Colonic mucosa (tissue), 4 donors: ENCODE measurements around the gene RBM11. TPM values are rescaled to one million over a fixed set of nuclear protein-coding genes. Genes with fewer than 3 reads are reported as not detected.

Experiments used
- DNase-seq: peaks from one replicate; pipeline ENCODE4 v3.0.0-alpha.2; 2020
- H3K27ac ChIP-seq: fragments of 200-600 bp; one replicate; pipeline ENCODE4 v1.8.0; 2021
- H3K27me3 ChIP-seq: fragments of 200-600 bp; one replicate; pipeline ENCODE4 v1.8.0; 2021
- H3K36me3 ChIP-seq: fragments of 200-600 bp; one replicate; pipeline ENCODE4 v1.8.0; 2021
- H3K4me1 ChIP-seq: fragments of 200-600 bp; one replicate; pipeline ENCODE4 v1.8.0; 2021; ENCODE audit warnings: mild to moderate bottlenecking
- H3K4me3 ChIP-seq: fragments of 200-600 bp; one replicate; pipeline ENCODE4 v1.8.0; 2021
- H3K9ac ChIP-seq, 2 donors: one replicate each; pipeline ENCODE4 v1.7.0; 2013; ENCODE audit warnings: control low read depth in 2 of 2, low read depth in 2 of 2, low read length in 2 of 2
- H3K9me3 ChIP-seq: fragments of 200-600 bp; one replicate; pipeline ENCODE4 v1.8.0; 2021
- intact Hi-C: fragments of 100-400 bp; cut with DNase I; formaldehyde crosslinking; loops from one replicate; pipeline ENCODE4 v1.14.1; 2022
- total RNA-seq, 2 donors: library from RNA; stranded (reverse); fragmentation: NEBNext Ultra II Directional in 1 of 2; extraction: Animal tissue kit (Norgen Biotek cat#: 25700) in 1 of 2; gene quantifications; one replicate each; pipeline ENCODE4 v1.2.1, GENCODE V29; 2021
- TF ChIP-seq, protein P1 (sequence below): fragments of 200-600 bp; IDR thresholded peaks from one replicate; pipeline ENCODE4 v1.8.0; 2022; ENCODE audit warnings: antibody characterized with exemption, mild to moderate bottlenecking
- donor health status: healthy.
- donor health status: DM: no; HTN: no; CAD: no.
- donor health status: DM: no; HTN: no; CAD: no.

The RBM11 gene
- total RNA-seq, 2 donors from 2014 or later, result 0.69 to 1.3 TPM

DNA sequence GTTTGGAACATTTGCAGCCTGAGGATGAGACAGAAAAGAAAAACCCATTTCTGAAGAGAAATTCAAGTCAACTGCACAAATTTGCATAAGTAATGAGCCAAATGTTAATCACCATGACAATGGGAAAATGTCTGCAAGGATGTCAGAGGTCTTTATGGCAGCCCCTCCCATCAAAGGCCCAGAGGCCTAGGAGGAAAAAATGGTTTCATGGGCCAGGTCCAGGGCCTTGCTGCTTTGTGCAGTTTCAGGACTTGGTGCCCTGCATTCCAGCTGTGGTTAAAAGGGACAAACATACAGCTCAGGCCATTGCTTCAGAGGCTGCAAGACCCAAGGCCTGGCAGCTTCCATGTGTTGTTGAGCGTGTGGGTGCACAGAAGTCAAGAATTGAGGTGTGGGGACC lies 13.4 kb downstream of the RBM11 start:
- TF ChIP-seq, protein P1, sequence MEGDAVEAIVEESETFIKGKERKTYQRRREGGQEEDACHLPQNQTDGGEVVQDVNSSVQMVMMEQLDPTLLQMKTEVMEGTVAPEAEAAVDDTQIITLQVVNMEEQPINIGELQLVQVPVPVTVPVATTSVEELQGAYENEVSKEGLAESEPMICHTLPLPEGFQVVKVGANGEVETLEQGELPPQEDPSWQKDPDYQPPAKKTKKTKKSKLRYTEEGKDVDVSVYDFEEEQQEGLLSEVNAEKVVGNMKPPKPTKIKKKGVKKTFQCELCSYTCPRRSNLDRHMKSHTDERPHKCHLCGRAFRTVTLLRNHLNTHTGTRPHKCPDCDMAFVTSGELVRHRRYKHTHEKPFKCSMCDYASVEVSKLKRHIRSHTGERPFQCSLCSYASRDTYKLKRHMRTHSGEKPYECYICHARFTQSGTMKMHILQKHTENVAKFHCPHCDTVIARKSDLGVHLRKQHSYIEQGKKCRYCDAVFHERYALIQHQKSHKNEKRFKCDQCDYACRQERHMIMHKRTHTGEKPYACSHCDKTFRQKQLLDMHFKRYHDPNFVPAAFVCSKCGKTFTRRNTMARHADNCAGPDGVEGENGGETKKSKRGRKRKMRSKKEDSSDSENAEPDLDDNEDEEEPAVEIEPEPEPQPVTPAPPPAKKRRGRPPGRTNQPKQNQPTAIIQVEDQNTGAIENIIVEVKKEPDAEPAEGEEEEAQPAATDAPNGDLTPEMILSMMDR, result no peak
- H3K4me3 ChIP-seq, result no peak overlapping the region
- intact Hi-C loops, result no loop called here

DNA sequence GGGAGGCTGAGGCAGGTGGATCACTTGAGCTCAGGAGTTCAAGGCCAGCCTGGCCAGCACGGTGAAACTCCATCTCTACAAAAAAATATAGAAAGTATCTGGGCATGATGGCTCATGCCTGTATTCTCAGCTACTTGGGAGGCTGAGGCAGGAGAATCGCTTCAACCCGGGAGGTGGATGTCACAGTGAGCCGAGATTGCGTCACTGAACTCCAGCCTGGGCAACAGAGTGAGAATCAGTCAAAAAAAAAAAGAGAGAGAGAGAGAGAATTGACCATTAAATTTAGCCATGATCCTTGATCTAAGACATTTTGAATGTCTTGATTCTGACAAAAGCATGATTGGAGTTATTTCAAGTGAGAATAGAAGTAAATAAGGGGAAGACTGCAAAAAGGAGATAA lies 19.1 kb downstream of the RBM11 start:
- Histone ChIP-seq H3K27me3 (no peaks in the 10 kb centered on the region), H3K9me3 (no peaks in the 10 kb centered on the region), H3K27ac (no peak overlapping the region), H3K9ac (no peak overlapping the region), H3K4me1 (no peaks in the 10 kb centered on the region), H3K36me3 (no peaks in the 10 kb centered on the region), H3K4me3 (no peak overlapping the region)
- intact Hi-C loops, result no loop called here
- DNase-seq, result no peak
- TF ChIP-seq, protein P1, result no peak

More for the DNA sequence above, 13.4 kb downstream of the RBM11 start:
- Histone ChIP-seq H3K4me1 (no peaks in the 10 kb centered on the region), H3K27ac (no peak overlapping the region), H3K9ac (no peak overlapping the region), H3K9me3 (no peaks in the 10 kb centered on the region), H3K36me3 (no peaks in the 10 kb centered on the region), H3K27me3 (no peaks in the 10 kb centered on the region)
- DNase-seq, result no peak

DNA sequence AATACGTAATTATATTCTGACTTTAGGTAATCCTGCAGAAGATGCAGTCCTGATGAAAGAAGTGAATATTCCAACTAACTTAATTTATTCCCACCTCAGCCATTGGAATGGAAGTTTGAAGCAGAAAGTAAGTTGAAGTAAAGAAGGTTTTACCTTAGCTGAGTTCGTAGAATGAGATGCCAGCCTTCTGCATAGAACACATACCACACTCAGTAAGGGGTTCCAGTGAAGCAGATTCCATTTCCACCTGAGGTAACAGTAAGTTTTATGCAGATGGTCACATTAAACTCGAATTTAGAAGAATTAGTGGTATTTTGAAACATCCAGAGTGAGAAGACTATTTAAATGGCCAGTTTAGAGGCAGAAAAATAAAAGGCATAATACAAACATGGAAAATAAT lies 20.2 kb downstream of the RBM11 start:
- no peak for DNase-seq
- no peak overlapping the region for H3K4me3 ChIP-seq
- H3K27me3 ChIP-seq, result no peaks in the 10 kb centered on the region
- no peaks in the 10 kb centered on the region for H3K9me3 ChIP-seq
- H3K4me1 ChIP-seq, result no peaks in the 10 kb centered on the region
- no peak overlapping the region for H3K27ac ChIP-seq
- no peak overlapping the region for H3K9ac ChIP-seq
- H3K36me3 ChIP-seq, result no peaks in the 10 kb centered on the region
- TF ChIP-seq, protein P1, result no peak
- intact Hi-C loops, result no loop called here

DNA sequence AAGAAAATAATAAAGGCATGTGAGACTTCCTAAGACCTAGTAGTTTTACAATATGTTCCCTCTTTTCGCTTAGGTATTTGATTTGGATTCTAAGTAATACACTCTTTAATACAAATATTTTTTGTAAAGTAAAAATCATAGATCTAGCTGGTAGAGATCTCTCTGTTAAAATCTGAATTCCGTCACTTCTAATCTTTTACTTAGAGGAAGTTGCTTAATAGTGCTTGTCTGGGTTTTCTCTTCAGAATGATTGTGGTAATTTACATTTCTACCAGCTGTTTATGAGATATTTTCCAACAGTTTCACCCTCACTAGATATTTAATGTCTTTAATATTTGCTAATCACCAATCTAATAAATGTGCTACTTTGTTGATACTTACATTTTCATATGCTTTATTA lies 23.3 kb downstream of the RBM11 start:
- H3K4me1 ChIP-seq, result no peaks in the 10 kb centered on the region
- H3K9me3 ChIP-seq, result no peaks in the 10 kb centered on the region
- no peak overlapping the region for H3K4me3 ChIP-seq
- TF ChIP-seq, protein P1, result no peak
- no peak overlapping the region for H3K9ac ChIP-seq
- H3K27me3 ChIP-seq, result no peaks in the 10 kb centered on the region
- H3K36me3 ChIP-seq, result no peaks in the 10 kb centered on the region
- H3K27ac ChIP-seq, result no peak overlapping the region
- DNase-seq, result no peak
- intact Hi-C loops, result no loop called here

DNA sequence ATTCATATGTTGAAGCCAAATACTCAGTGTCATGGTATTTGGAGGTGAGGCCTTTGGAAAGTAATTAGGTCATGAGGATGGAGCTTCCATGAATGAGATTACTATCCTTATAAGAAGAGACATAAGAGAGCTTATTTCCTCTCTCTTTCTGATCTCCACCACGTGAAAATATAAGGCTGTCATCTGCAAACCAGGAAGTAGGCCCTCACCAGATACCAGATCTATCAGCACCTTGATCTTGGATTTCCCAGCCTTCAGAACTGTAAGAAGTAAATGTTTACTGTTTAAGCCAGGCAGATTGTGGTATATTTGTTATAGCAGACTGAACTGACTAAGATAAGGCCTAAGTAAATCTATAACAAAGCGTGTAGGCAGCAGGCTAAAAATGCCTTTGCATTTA lies 25.3 kb downstream of the RBM11 start:
- H3K27ac ChIP-seq, result no peak overlapping the region
- intact Hi-C loops, result no loop called here
- TF ChIP-seq, protein P1, result no peak
- H3K4me1 ChIP-seq, result no peaks in the 10 kb centered on the region
- no peak overlapping the region for H3K9ac ChIP-seq
- no peak overlapping the region for H3K4me3 ChIP-seq
- H3K27me3 ChIP-seq, result no peaks in the 10 kb centered on the region
- DNase-seq, result no peak
- no peaks in the 10 kb centered on the region for H3K9me3 ChIP-seq
- H3K36me3 ChIP-seq, result no peaks in the 10 kb centered on the region

DNA sequence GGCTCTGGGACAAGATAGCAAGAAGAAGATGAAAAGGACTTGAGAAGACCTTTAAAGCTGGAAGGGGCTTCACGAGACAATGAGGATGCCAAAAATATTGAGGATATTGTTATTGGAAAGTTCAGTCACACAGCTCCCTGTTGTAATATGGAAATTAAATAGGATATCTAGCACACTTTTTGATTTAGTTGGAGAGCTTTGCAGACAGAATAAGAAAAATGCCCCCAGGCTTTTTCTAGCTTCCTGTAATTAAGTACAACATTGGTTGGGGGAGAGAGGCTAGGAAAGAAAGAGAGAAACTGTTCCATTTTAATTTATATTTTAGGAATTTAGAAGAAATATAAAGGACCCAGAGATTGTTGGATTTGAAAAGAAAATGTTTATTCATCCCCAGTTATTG lies 27.5 kb downstream of the RBM11 start:
- Histone ChIP-seq H3K4me3 (no peak overlapping the region), H3K9me3 (no peaks in the 10 kb centered on the region), H3K4me1 (no peaks in the 10 kb centered on the region), H3K27me3 (no peaks in the 10 kb centered on the region), H3K27ac (no peak overlapping the region), H3K36me3 (no peaks in the 10 kb centered on the region), H3K9ac (no peak overlapping the region)
- DNase-seq, result no peak
- intact Hi-C loops, result no loop called here
- TF ChIP-seq, protein P1, result no peak
